AG09309 (cell line): ENCODE results near the gene MBTPS2.

ENCODE experiments used
- DNase-seq: peaks from one replicate; pipeline ENCODE4 v3.0.0-alpha.2; 2010; ENCODE audit warnings: low read depth
- H3K4me3 ChIP-seq: 2 replicates; pipeline ENCODE4 v1.5.1; 2011; ENCODE audit warnings: mild to moderate bottlenecking, low read depth, low read length, moderate library complexity; ENCODE audit not compliant: control insufficient read depth
- CTCF ChIP-seq: IDR thresholded peaks from 2 replicates; pipeline ENCODE4 v1.5.1; 2011; ENCODE audit warnings: mild to moderate bottlenecking, low read depth, low read length, inconsistent platforms; ENCODE audit not compliant: insufficient read depth, control insufficient read depth; ENCODE audit errors: missing control alignments

MBTPS2 gene

DNA sequence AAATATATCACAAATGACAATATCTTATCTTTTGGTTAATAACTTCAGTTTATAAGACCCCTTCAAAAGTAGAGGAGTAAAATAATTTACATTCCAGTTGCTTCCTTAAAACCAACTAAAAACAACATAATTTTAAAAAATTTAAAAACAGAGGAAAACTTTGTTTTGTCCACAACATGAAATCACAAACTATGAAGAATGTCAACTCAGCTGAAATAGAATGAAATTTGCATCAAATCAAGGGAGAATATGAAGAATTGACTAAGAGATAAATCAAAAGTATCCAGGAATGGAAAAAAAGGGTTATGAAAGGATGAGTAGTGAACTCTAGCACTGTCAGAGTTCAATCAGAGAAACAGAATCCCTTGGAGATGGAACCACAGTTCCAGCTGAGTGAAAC is 14.2 kb downstream of the MBTPS2 start:
- no peak overlapping the region for H3K4me3 ChIP-seq
- TF ChIP-seq CTCF: no peak
- DNase-seq: no peak

- H3K4me3 ChIP-seq: no peak within 1 kb of the TSS
- no peak for DNase-seq
- TF ChIP-seq CTCF: no peak
Measured at GRCh38 chrX:21855937-21856415, 16.6 kb downstream of the MBTPS2 start, which contains the start of gene YY2. TSS of gene YY2 (plus strand) at chrX:21855987. CDS start at chrX:21856485, 498 bp downstream.

- DNase-seq: no peak
- no peak overlapping the region for H3K4me3 ChIP-seq
- TF ChIP-seq CTCF: no peak
Measured at GRCh38 chrX:21856504-21856903, 17.1 kb downstream of the MBTPS2 start.

GRCh38 chrX:21863241-21863640 is 23.8 kb downstream of the MBTPS2 start:
- no peak for DNase-seq
- no peak overlapping the region for H3K4me3 ChIP-seq
- TF ChIP-seq CTCF: no peak

DNA sequence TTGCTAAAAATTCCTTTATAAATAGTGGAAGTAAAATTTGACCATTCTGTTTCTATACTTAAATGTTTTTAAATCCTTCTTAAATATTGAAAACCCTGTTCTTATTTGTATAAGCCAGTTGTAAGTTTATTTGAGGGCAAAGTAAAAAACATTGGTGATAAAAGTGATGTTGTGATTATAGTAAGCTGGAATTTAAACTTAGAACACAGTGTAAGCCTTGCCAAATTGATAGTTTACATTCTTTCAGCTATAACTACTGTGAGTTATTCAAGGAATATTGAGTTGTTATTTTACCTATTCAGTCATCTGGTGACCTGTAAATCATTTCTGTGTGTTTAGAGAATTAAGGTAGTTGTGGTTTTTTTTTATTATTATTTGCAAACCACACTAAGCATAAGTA is 26.0 kb downstream of the MBTPS2 start:
- no peak for TF ChIP-seq CTCF
- no peak overlapping the region for H3K4me3 ChIP-seq
- DNase-seq: no peak

GRCh38 chrX:21870494-21870893 is 31.1 kb downstream of the MBTPS2 start:
- H3K4me3 ChIP-seq: no peak overlapping the region
- DNase-seq: no peak
- no peak for TF ChIP-seq CTCF
